Measurements from ENCODE around the gene CAMTA1.

DNA sequence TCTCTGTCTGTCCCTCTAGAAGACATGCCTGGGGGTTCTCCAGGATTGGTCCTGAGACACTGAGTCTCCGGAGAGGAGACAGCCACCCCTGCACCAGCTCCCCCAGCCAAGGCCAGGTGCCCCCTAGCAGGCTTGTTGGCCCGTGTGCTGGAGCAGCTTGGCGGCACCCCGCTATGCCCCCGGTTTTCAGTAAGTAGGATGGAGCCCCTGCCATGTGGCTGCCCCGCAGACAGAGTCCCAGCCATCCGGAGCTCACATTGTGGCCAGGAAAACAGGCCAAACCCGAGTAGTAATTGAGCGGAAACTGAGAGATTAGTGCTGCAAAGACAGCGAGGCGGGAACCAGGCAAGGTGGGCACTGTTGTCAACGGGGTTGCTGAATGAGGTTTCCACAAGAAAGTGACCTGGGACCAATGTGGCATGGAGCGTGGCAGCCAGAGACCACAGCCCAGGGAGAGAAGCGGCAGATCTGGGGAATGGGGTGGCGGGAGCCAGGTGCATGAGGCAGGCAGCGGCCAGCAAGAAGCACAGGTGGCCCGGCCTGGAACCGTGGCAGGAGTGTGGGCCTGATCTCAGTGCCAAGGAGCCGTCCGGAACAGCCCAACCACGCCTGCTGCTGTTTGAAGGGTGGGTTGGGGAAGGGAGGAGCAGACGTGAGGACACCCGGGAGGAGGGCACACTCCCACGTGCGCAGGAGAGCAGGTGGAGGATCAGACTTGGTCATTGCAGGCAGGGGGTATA, 848.4 kb downstream of the CAMTA1 start:
- TF ChIP-seq POLR2A (IDR thresholded peaks at IDR 0.05; ENCODE audit: low read length), result no peak
- TF ChIP-seq GATA1 (IDR thresholded peaks at IDR 0.05; ENCODE audit: low read depth, low read length), result no peak

Data from erythroblast (primary cell).